ENCODE results near the gene IFNA2.
"Not testable (repeated sequence)": the region's sequence is repeated elsewhere in the genome, so short reads cannot be mapped to it uniquely, and the experiment has no call there.

Gene IFNA2

DNA sequence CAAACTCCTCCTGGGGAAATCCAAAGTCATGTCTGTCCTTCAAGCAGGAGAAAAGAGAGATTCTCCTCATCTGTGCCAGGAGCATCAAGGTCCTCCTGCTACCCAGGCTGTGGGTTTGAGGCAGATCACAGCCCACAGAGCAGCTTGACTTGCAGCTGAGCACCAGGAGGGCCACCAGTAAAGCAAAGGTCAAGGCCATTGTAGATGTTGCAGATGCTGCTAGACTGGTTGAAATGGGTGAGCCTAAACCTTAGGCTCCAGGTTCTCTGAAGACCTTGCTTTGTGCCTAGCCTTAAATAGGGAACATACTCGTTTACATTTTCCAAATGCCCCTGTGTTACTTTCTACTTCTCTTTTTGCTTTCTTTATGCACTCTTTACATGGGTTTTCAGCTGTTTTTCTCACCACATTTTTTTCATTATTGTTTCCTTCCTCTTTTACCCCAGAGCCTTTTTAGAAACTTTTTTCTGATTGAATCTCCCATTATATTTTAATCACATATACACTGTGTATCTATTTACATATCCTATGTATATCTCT, at the start of gene IFNA2:
Gene IFNA2 (minus strand): TSS at position 268 of the 540 bp plus-strand sequence. CDS start 69 bp downstream, at position 199.
- no peak for DNase-seq

- DNase-seq, result not testable (repeated sequence)
Observed at GRCh38 chr9:21435015-21435383, 49.8 kb upstream of the IFNA2 start.

- DNase-seq, result no peak
Observed at GRCh38 chr9:21434202-21435014, 49.2 kb upstream of the IFNA2 start.

- no peak for DNase-seq
Observed at GRCh38 chr9:21432672-21433425, 47.7 kb upstream of the IFNA2 start.

DNA sequence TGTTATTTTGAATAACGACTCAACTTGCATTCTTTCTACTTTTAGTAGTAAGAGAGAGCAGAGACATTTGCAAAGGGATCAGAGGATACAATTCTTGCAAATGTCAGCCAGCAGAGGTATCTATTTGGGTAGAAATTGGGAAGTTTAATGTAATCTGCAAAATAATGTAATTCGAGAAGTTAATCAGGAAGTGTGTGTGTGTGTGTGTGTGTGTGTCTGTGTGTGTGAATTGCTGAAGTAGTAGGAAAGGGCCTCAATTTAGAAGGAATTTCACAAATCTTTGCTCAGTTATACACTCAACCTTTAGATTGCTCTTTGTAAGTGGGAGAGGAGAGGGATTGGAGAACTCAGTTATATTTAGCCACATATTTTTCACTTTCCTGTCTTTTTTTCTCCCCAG, 44.0 kb upstream of the IFNA2 start:
- no peak for DNase-seq

DNA sequence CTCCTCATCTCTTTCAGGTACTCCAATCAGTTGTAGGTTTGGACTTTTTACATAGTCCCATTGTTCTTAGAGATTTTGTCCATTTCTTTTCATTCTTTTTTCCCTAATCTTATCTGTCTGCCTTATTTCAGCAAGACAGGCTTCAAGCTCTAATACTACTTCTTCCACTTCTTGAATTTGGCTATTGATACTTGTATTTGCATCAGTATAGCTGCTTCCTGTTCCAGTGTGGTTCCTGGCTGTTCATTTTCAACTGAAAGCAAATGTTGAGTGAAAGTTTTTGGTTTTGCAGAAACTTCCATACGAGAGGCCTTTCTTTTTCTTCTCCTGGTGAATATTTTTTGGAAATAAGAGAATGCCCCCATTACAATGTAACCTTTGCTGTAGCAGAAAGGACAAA, 43.0 kb upstream of the IFNA2 start:
- DNase-seq, result no peak

DNA sequence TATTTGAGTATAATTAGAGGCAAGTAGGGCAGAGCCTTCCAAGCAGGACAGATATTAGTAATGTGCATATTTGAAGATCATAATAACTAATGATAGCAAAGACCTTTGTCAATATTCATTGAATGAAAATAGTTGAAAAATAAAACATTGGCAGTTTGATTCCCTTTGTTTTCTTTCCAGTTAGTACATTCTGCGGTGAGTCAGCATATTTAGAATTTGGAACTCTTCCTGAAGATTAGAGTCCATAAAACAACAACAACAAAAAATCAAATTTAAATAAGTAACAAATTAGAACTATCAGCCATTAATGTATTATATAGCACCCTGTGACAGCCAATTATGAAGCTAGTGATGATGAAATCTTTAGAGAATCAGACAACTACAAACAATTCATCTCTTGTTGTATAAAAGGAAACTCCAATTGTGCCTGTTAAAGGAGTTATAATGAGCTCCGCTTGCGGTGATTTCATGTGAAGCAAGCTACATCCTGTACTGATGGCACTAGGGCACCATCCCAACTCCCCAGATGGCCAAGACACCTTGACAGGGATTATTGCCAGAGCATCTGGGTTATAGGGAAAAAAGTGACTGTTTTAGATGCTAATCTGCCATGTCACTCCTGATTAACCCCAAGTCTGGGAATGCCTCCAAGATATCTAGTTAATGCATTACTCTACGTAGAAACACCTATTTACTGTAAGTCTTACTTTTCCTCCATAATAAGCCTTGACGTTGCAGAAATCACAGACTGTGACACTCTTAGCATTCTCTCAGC, 30.5 kb upstream of the IFNA2 start:
- DNase-seq, result no peak

DNA sequence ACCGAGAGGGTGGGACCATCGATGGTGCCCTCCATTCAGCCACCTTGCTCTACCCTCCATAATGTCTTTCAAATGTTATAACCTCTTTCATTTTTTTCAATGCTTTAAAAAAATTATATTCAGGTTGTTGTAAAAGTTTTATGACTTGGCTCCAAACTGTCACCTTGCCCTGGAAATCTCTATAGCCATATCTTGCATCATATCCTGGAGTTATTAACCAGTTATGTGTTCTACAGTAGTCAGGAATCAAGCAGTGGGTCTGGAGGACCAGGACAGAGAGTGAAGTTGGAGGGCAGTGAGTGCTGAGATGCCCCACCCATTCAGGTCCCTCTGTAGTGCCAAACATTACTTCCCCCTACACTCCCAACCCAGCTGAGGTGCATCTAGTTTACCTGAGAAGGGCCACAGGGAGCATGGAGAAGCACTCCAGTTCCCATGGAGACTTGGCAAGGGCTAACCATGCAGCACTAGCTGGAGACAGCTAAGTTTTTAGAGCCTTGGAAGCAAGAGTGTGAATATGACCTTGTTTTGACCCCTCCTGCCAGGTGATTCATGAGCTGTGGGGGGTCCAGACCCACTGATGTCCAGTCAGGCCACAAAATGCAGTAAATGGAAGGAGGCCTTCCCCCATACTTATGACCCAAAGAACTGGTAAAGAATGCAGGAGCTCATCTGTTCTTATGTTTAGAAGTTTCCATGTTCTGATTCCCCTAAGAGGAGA, 29.2 kb upstream of the IFNA2 start:
- no peak for DNase-seq

GRCh38 chr9:21413624-21414023, 28.4 kb upstream of the IFNA2 start:
- DNase-seq, result no peak

- no peak for DNase-seq
Observed at GRCh38 chr9:21413151-21413550, 28.0 kb upstream of the IFNA2 start.

DNA sequence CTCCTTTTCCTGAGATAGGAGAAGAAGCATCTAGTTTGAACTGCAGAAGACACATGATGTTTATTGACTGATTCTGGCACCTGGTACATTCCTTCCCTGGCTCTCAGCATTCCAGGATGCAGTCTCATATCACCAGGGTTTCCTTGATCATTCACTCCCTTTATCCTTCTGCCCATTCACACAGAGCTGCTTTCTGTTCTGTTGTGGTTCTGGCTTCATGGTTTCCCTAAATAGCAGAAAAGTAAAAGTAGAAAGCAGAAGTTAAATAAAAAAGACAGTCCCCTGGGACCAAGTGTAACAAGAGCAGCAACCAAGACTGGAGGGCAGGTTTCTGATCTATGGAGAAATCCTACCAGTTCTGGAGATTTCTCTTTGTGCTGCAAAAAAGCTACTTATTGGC, 26.9 kb upstream of the IFNA2 start:
- DNase-seq, result no peak

- no peak for DNase-seq
Observed at GRCh38 chr9:21408817-21409216, 23.6 kb upstream of the IFNA2 start, which contains the start of gene IFNA8. IFNA8 (plus strand) TSS chr9:21409117; CDS start chr9:21409177, 60 bp downstream.

- DNase-seq, result no peak
Observed at GRCh38 chr9:21404146-21404545, 18.9 kb upstream of the IFNA2 start.

- no peak for DNase-seq
Observed at GRCh38 chr9:21402386-21403251, 17.4 kb upstream of the IFNA2 start.

DNA sequence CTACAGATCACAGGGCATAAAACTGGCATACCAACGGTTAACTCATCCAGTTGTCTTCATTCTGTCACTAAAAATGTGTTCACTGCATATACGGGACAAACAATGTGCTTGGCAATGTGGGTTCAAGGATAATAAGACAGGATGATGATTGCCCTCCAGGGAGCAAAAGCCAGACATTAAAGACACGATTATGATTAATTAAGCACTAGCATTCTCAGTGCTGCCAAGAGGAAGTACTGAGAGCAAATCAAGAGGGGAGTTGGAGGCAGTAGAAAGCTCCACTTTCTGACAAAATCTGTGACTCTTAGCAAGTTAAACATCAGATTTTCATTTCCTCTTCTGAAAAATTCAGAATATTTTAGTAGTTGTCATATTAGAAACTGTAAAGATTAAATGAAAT, 14.8 kb upstream of the IFNA2 start:
- no peak for DNase-seq

DNA sequence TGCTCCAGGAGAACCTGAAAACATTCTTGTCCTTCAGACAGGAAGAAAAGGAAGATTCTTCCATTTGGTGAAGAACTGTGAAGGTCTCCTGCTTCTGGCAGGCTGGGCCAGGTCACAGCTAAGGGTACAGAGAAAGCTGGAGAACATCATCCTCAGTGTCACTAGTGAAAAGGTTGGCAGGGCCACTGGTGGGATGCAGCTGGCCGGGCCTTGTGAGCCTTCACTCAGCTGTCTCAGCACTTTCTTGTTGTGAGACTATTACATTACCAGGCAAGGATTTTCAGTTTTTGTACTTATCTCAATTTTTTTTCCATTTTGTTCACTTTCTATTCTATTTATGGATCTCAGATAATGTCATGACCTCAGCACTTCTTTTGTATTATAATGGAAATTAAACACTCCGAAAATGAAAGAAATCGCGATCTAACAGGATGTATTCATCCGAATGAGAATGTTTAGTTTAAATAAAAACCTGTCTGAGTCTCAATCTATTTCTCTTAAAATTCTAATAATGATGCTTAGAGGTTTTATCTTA, 13.8 kb upstream of the IFNA2 start:
- DNase-seq, result no peak

- DNase-seq, result no peak
Observed at GRCh38 chr9:21395778-21396717, 10.8 kb upstream of the IFNA2 start.

DNA sequence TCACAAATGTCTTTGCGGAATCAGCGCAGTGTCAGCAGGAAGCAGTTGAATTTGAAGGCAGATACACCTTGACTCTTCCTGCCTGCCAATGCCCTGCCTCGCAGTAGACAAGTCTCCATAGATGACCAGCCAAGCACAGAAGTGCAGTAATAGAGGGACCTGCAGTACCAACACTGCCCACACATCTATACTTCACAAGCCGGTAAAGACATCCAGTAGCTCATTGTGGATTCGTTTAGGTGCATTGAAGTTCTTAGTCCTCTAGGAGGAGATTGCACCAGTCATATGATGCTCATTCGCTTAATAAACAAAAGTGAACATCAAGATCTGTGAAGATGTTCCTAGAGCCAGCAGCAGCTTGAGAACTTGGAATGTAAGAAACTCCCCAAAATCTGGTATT, 7.1 kb upstream of the IFNA2 start:
- DNase-seq, result no peak

DNA sequence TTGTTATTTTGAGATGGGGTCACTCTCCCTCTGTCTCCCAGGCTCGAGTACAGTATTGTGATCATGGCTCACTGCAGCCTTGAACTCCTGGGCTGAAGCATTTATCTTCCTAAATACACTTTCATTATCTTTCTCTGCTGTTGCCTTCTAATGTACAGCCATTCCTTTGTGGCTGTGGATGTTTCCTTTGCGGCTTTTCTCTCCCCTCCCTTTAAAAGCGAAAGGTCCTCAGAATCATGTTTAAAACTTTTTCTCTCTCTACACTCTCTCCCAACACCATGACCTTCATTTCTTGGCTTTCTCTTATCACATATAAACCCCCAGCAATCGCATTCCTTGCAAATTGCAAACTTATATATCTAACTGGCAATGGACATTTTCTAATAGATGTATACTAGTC, 1.6 kb downstream of the IFNA2 start:
- no peak for DNase-seq

Measured in NCI-H2107 (cell line).